ENCODE measurements around the gene TGFBRAP1.

Gene TGFBRAP1

GRCh38 chr2:105279126-105279525 lies 50.4 kb downstream of the TGFBRAP1 start:
- TF ChIP-seq CTCF (IDR thresholded peaks at IDR 0.05): no peak
- Histone ChIP-seq H3K27ac (no peak overlapping the region), H3K36me3 (ENCODE audit: control insufficient read depth, insufficient read depth, low read length) (no peaks in the 10 kb centered on the region)

GRCh38 chr2:105278654-105279053 lies 50.9 kb downstream of the TGFBRAP1 start:
- Histone ChIP-seq H3K9me3 (ENCODE audit: control insufficient read depth, low read length) (no peaks in the 10 kb centered on the region), H3K4me3 (ENCODE audit: low read depth, low read length) (no peak overlapping the region), H3K27ac (no peak overlapping the region), H3K27me3 (ENCODE audit: control insufficient read depth, insufficient read depth, low read length) (no peaks in the 10 kb centered on the region), H3K4me1 (no peaks in the 10 kb centered on the region), H3K36me3 (ENCODE audit: control insufficient read depth, insufficient read depth, low read length) (no peaks in the 10 kb centered on the region), H2AFZ (no peak overlapping the region), H3K4me2 (ENCODE audit: low read length) (no peak overlapping the region), H3K79me2 (no peaks in the 10 kb centered on the region), H3K9ac (no peak overlapping the region)
- TF ChIP-seq CTCF (IDR thresholded peaks at IDR 0.05): no peak

More at GRCh38 chr2:105279126-105279525, 50.4 kb downstream of the TGFBRAP1 start:
- Histone ChIP-seq H3K79me2 (no peaks in the 10 kb centered on the region), H3K4me3 (ENCODE audit: low read depth, low read length) (no peak overlapping the region), H3K9me3 (ENCODE audit: control insufficient read depth, low read length) (no peaks in the 10 kb centered on the region), H2AFZ (no peak overlapping the region), H3K9ac (no peak overlapping the region), H3K4me2 (ENCODE audit: low read length) (no peak overlapping the region), H3K27me3 (ENCODE audit: control insufficient read depth, insufficient read depth, low read length) (no peaks in the 10 kb centered on the region), H3K4me1 (no peaks in the 10 kb centered on the region)

GRCh38 chr2:105274046-105274445 lies 55.5 kb downstream of the TGFBRAP1 start:
- H3K36me3 ChIP-seq (ENCODE audit: control insufficient read depth, insufficient read depth, low read length): no peaks in the 10 kb centered on the region
- no peak overlapping the region for H3K4me2 ChIP-seq (ENCODE audit: low read length)
- no peaks in the 10 kb centered on the region for H3K4me1 ChIP-seq
- no peaks in the 10 kb centered on the region for H3K27me3 ChIP-seq (ENCODE audit: control insufficient read depth, insufficient read depth, low read length)
- no peak overlapping the region for H3K9ac ChIP-seq
- TF ChIP-seq CTCF (IDR thresholded peaks at IDR 0.05): no peak
- H3K4me3 ChIP-seq (ENCODE audit: low read depth, low read length): no peak overlapping the region
- H3K27ac ChIP-seq: no peak overlapping the region
- no peaks in the 10 kb centered on the region for H3K9me3 ChIP-seq (ENCODE audit: control insufficient read depth, low read length)
- no peaks in the 10 kb centered on the region for H3K79me2 ChIP-seq
- no peak overlapping the region for H2AFZ ChIP-seq

GRCh38 chr2:105272176-105272575 lies 57.4 kb downstream of the TGFBRAP1 start:
- Histone ChIP-seq H2AFZ (no peak overlapping the region), H3K79me2 (no peaks in the 10 kb centered on the region), H3K9ac (no peak overlapping the region), H3K4me1 (no peaks in the 10 kb centered on the region), H3K27ac (no peak overlapping the region), H3K36me3 (ENCODE audit: control insufficient read depth, insufficient read depth, low read length) (no peaks in the 10 kb centered on the region), H3K9me3 (ENCODE audit: control insufficient read depth, low read length) (no peaks in the 10 kb centered on the region), H3K27me3 (ENCODE audit: control insufficient read depth, insufficient read depth, low read length) (no peaks in the 10 kb centered on the region), H3K4me2 (ENCODE audit: low read length) (no peak overlapping the region), H3K4me3 (ENCODE audit: low read depth, low read length) (no peak overlapping the region)
- no peak for TF ChIP-seq CTCF (IDR thresholded peaks at IDR 0.05)

GRCh38 chr2:105271393-105272045 lies 58.0 kb downstream of the TGFBRAP1 start:
- no peaks in the 10 kb centered on the region for H3K79me2 ChIP-seq
- H3K36me3 ChIP-seq (ENCODE audit: control insufficient read depth, insufficient read depth, low read length): no peaks in the 10 kb centered on the region
- no peaks in the 10 kb centered on the region for H3K4me1 ChIP-seq
- no peak overlapping the region for H3K4me2 ChIP-seq (ENCODE audit: low read length)
- H3K27me3 ChIP-seq (ENCODE audit: control insufficient read depth, insufficient read depth, low read length): no peaks in the 10 kb centered on the region
- H3K9ac ChIP-seq: no peak overlapping the region
- H2AFZ ChIP-seq: no peak overlapping the region
- no peak overlapping the region for H3K27ac ChIP-seq
- TF ChIP-seq CTCF (IDR thresholded peaks at IDR 0.05): no peak
- no peaks in the 10 kb centered on the region for H3K9me3 ChIP-seq (ENCODE audit: control insufficient read depth, low read length)
- no peak overlapping the region for H3K4me3 ChIP-seq (ENCODE audit: low read depth, low read length)

Measured in parathyroid adenoma (tissue), 2 donors.